Measurements from ENCODE around the gene CHST11.
"Not testable (repeated sequence)": the region's sequence is repeated elsewhere in the genome, so short reads cannot be mapped to it uniquely, and the experiment has no call there.

GRCh38 chr12:104574758-104575157 is 118.0 kb downstream of the CHST11 start:
- TF ChIP-seq EZH2 (IDR thresholded peaks at IDR 0.05; ENCODE audit: borderline replicate concordance, low read depth, low read length, severe bottlenecking); CTCF (IDR thresholded peaks at IDR 0.05; ENCODE audit: borderline replicate concordance, extremely low read depth, low read length, poor library complexity, severe bottlenecking): not testable (repeated sequence)

Data from DND-41 (cell line).